H1 (cell line): ENCODE measurements around the gene PFKP. TPM values are rescaled to one million over a fixed set of nuclear protein-coding genes. Genes with fewer than 3 reads are reported as not detected.

ENCODE experiments used
- TAF7 ChIP-seq: optimal IDR thresholded peaks from 2 replicates; pipeline ENCODE3; 2011; ENCODE audit warnings: low read depth, mild to moderate bottlenecking, inconsistent platforms, low read length, moderate library complexity, borderline replicate concordance
- polyA plus RNA-seq, 7 experiments: library from polyadenylated mRNA; depleted of rRNA in 3 of 7; stranded (reverse) in 5 of 7; unstranded in 2 of 7; fragments of >200 nt in 5 of 7; fragments of 200-250 nt in 2 of 7; gene quantifications; 1 replicate in 5 of 7; 2 replicates in 1 of 7; 4 replicates in 1 of 7; pipeline versions ENCODE4 v1.2.1 to v1.2.3, GENCODE V29; 2011 to 2013; ENCODE audit warnings: missing spikeins in 2 of 7, mixed read lengths in 2 of 7
- total RNA-seq: library from RNA; stranded (reverse); fragmentation: NEBNext Ultra II Directional; extraction: Animal tissue kit (Norgen Biotek cat#: 25700); gene quantifications from 2 replicates; pipeline ENCODE4 v1.2.1, GENCODE V29; 2021

The PFKP gene
- total and polyA plus RNA-seq, 2 of the 8 experiments (the other 6 are each of a cell fraction or from before 2014, with no cell fraction given), result 51.2 to 128 TPM

GRCh38 chr10:3167611-3168330 lies 100.4 kb downstream of the PFKP start (continued):
- no peak for TF ChIP-seq TAF7
